Smooth muscle cell of the brain vasculature (primary cell): ENCODE data around the gene PPP1R37.

ENCODE experiments used
- DNase-seq: peaks from one replicate; pipeline ENCODE4 v3.0.0-alpha.2; 2012; ENCODE audit warnings: low read depth, low spot score

PPP1R37 gene

GRCh38 chr19:45071545-45071938 is 21.4 kb upstream of the PPP1R37 start:
- no peak for DNase-seq

GRCh38 chr19:45071969-45072790 is 20.8 kb upstream of the PPP1R37 start:
- DNase-seq, result no peak

GRCh38 chr19:45074744-45075300 is 18.2 kb upstream of the PPP1R37 start:
- DNase-seq, result no peak

GRCh38 chr19:45075301-45076028 is 17.5 kb upstream of the PPP1R37 start:
- DNase-seq, result no peak

GRCh38 chr19:45076029-45076850 is 16.7 kb upstream of the PPP1R37 start, which contains the start of gene ZNF296:
Gene ZNF296, minus strand, starts transcription at chr19:45076478. Its CDS starts 105 bp downstream, at chr19:45076373.
- DNase-seq, result no peak

- DNase-seq, result no peak
These were observed 15.9 kb upstream of the PPP1R37 start for GRCh38 chr19:45076851-45077730.

- DNase-seq, result no peak
These were observed 14.5 kb upstream of the PPP1R37 start for GRCh38 chr19:45078390-45079062.

- no peak for DNase-seq
These were observed 13.7 kb upstream of the PPP1R37 start, which contains the start of gene GEMIN7 for GRCh38 chr19:45079063-45079910. Gene GEMIN7, plus strand, starts transcription at chr19:45079260. Its CDS starts 10,855 bp downstream, at chr19:45090115.

- DNase-seq, result no peak
These were observed 13.0 kb upstream of the PPP1R37 start for GRCh38 chr19:45079911-45080370.

GRCh38 chr19:45082170-45082569 is 10.8 kb upstream of the PPP1R37 start:
- DNase-seq, result no peak

- DNase-seq, result no peak
These were observed 6.5 kb upstream of the PPP1R37 start for GRCh38 chr19:45086480-45086879.

- no peak for DNase-seq
These were observed 5.4 kb upstream of the PPP1R37 start for GRCh38 chr19:45087531-45087930.

- DNase-seq, result no peak
These were observed 2.9 kb upstream of the PPP1R37 start for GRCh38 chr19:45090034-45090433.

GRCh38 chr19:45090606-45091005 is 2.4 kb upstream of the PPP1R37 start:
- no peak for DNase-seq

- DNase-seq, result peak; percentile 99
These were observed 1.7 kb upstream of the PPP1R37 start for GRCh38 chr19:45091031-45091923.

- no peak for DNase-seq
These were observed 1.2 kb downstream of the PPP1R37 start for GRCh38 chr19:45094137-45094536.

GRCh38 chr19:45094707-45095106 is 1.7 kb downstream of the PPP1R37 start:
- no peak for DNase-seq
